KOPT-K1 (cell line): Measurements from ENCODE around the gene VPS45.

ENCODE experiments used
- H3K27ac ChIP-seq: fragments of 200-600 bp; sonication (generic); 2 replicates; pipeline ENCODE4 v1.5.1; 2016; ENCODE audit warnings: antibody characterized with exemption, mild to moderate bottlenecking, low read depth, low read length; ENCODE audit not compliant: poor library complexity, severe bottlenecking
- H3K36me3 ChIP-seq: fragments of 200-600 bp; sonication (generic); 2 replicates; pipeline ENCODE4 v1.5.1; 2017; ENCODE audit warnings: antibody characterized with exemption, mild to moderate bottlenecking, low read length, moderate library complexity; ENCODE audit not compliant: insufficient read depth
- H3K9me3 ChIP-seq: fragments of 200-600 bp; sonication (generic); 2 replicates; pipeline ENCODE4 v1.5.1; 2017; ENCODE audit warnings: antibody characterized with exemption, low read length, mild to moderate bottlenecking; ENCODE audit not compliant: insufficient read depth, poor library complexity, severe bottlenecking

The VPS45 gene

DNA sequence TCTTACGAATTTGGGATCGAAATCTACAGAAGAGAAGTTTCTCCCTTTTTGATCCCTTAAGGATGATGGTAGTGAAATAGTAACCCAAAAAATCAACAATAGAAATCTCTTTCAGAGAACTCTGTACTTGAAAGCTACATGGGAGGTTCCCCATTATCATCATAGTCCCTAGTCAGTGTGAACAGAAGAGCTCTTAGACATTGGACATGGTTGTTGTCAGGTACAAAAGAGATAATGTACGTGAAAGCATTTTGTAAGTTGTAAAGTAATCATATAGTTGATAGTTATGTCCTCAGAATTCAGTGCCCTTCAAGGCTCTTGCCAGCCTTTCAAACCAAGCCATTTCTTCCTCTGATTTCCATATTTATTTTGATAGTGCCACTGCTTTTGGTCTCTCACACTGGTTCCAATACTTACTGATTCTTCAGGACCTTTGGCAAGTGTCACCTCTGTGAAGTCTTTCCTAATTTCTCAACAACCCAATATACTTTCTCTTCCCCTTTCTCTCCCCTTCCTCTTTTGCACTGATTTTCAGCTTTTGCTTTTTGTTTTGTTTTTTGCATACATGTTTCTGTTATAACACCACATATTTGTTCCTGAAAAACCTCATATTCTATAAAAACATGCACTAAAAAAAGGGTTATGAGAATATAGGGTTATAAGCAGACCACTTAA, 22.4 kb downstream of the VPS45 start:
- Histone ChIP-seq H3K36me3 (peaks cover 62% of the 10 kb centered on the region), H3K27ac (no peak overlapping the region), H3K9me3 (no peaks in the 10 kb centered on the region)

DNA sequence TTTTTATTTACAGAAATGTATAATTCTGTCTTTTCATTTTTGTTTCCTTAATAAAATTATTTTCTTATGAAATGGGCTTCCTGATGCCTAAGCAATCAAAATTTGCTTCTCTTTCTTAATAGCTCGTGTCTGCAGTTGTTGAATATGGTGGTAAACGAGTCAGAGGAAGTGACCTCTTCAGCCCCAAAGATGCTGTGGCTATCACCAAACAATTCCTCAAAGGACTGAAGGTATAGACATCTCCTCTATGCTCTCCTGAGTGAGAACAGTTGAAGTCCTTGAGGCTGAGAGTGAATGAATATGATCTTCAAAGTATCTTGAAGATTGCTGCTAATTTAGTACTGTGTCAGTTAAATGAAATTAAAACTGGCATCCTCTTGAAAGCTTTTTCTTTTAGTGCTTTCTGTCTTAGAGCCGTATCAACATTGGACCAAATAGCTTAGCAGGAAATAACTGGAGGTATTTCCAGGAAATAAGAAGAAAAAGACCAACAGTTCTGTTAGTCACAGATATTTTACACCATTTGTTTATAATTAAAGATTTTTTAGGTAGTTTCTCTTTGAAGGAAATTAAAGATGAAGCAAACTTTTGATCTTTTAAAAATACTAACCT, 24.7 kb downstream of the VPS45 start:
- Histone ChIP-seq H3K9me3 (no peaks in the 10 kb centered on the region), H3K27ac (peak overlapping the region; percentile 66), H3K36me3 (peaks cover 58% of the 10 kb centered on the region)

DNA sequence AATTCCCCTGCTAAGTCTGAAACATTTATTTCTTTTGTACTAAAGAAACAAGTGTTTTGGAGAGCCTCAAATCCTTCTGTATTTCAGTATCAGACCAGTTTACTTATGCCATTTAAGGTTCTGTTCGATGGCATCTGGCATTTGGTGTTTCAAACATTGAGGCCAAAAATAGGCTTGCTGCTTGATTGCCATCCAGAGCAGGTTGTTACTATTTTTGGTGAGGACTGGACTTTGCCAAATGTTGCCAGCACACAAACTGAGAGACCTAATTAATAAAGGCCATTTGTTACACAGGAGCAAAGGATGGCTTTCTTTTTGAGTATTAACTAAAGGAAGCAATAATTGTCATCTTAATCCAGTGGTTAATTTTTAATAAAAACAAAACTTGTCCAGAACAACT, 26.2 kb downstream of the VPS45 start:
- Histone ChIP-seq H3K36me3 (peaks cover 56% of the 10 kb centered on the region), H3K9me3 (no peaks in the 10 kb centered on the region), H3K27ac (peak overlapping the region; percentile 66)

DNA sequence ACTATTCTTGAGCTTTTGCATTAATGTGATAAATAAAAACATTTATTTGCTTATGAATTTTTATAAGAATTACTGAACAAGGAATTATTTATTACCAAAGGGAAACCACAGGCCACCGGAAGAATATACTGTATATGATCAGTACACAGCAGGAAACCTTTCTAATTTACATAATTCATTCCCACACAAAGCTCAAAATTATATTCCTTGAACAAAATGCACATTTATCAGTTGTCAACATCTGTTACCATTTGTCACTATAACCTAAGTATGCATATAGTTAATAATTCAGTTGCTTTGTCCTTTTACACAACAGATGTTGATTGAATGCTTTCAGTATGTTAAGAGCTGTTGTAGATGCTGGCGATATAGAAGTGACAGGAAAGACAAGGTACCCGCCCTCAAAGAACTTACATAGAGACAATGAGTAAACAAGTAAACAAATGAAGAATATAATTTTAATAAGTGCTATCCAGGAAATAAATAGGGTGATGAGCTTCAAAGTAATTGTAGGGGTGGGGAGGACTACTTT, 27.2 kb downstream of the VPS45 start:
- H3K27ac ChIP-seq, result peak overlapping the region; percentile 38
- peaks cover 59% of the 10 kb centered on the region for H3K36me3 ChIP-seq

DNA sequence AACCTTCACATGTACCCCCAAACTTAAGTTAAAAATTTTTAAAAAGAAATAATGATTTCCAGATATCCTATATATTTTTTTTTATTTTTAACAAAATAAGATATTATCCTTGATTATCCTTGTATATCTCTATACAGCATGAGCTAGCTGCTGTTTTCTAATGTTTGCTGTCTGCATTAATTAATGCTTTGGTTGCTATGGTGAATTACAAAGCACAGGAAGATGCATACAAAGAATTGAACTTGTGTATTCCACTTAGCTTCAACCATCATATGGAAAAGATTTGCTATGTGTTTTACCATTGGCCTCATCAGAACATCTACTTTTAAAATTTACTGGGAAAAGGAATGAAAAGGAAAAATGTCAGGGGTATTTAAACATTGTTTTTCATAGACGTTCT, 35.4 kb downstream of the VPS45 start:
- Histone ChIP-seq H3K36me3 (peaks cover 40% of the 10 kb centered on the region), H3K9me3 (no peaks in the 10 kb centered on the region), H3K27ac (no peak overlapping the region)

More for the DNA sequence above, 27.2 kb downstream of the VPS45 start:
- H3K9me3 ChIP-seq, result no peaks in the 10 kb centered on the region

DNA sequence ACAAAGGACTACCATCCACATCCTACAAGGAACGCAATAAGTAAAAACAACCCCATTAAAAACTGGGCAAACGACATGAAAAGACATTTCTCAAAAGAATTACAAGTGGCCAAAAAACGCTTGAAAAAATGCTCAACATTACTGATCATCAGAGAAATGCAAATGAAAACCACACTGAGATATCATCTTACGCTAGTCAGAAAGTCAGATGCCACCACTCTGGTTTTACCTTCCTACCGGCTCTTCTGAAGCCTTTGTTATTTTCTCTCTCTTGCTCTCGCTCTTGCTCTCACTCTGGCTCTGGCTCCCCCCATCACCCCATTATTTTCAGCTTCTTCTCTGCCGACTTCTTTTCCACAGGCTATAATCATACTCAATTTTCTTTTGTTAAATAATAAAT, 38.8 kb downstream of the VPS45 start:
- Histone ChIP-seq H3K36me3 (peaks cover 14% of the 10 kb centered on the region; the same call in 1 of the 2 replicates), H3K27ac (peak overlapping the region; percentile 78), H3K9me3 (no peaks in the 10 kb centered on the region)

DNA sequence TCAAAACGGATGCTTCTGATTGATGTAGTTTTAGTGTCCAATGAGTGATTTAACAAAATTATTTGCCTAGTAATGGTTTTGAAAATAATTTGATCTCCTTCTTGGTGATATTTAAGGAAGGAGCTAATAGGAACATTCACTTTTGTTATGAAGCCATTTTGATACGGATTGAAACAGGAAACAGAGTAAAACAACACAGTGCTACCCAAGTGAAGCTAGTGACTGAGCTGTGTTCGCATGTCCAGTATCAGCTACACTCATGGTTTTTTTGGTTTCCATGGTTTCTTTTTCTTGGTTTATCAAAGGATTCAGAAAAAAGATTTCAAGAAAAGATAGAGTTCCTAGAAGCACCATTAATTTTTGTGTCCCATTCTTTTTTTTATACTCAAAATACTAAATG, 42.0 kb downstream of the VPS45 start:
- Histone ChIP-seq H3K27ac (peak overlapping the region; percentile 68), H3K9me3 (peaks cover 8% of the 10 kb centered on the region), H3K36me3 (peaks cover 27% of the 10 kb centered on the region)

DNA sequence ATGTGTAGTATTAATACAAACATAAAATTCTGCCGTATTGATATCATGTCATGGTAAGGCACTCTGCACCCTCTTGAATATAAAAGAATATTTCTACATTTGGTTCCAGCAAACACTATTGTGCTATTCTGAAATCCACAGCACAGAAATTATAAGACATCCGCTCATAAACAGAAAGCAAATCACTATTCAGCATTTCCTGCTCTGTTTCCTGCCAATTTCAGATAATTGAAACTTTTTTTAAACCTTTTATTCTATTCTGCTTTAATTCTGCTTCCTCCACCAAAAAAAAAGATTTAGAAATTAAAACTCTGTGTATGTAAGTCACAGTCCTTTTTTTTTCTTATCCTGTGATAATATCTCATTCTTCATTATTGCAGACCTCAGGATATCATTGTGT, 42.5 kb downstream of the VPS45 start:
- H3K36me3 ChIP-seq, result peaks cover 27% of the 10 kb centered on the region
- peaks cover 13% of the 10 kb centered on the region for H3K9me3 ChIP-seq
- peak overlapping the region; percentile 68 for H3K27ac ChIP-seq

DNA sequence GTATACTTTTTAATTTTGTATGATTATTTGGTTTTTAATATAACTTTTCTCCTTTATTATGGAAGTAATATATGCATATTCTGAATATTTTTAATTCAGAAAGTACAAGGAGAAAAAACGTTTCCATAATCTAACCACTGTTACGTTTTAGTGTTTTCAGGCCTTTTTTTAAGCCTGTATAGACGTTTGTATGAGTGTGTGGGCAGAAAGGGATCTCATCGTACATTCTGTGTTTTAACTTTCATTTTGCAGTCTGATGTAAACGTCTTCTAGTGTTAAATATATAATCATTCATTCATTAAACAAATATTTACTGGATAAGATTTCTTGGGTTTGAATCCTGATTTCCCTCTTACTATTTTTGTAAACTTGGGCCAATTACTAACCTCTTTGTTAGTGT, 44.1 kb downstream of the VPS45 start:
- peak overlapping the region; percentile 68 for H3K27ac ChIP-seq
- peaks cover 23% of the 10 kb centered on the region for H3K9me3 ChIP-seq
- H3K36me3 ChIP-seq, result peaks cover 36% of the 10 kb centered on the region

DNA sequence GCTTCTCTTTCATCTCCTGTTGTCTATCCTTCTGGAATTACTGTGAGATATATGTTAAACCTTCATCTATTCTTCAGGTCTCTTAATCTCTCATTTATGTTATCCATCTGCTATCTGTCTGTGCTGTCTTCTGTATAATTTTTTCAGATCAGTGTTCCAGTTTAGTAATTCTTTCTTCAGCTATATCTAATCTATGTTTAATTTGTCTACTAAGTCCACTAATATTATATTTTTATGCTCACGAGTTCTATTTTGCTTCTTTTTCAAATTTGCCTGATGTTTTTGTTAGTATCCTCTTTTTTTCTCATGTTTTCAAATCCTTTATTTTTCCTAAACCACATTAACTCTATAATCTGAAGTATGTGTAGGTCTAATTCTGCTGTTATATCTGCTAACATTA, 47.5 kb downstream of the VPS45 start:
- Histone ChIP-seq H3K36me3 (peaks cover 41% of the 10 kb centered on the region), H3K9me3 (peaks cover 23% of the 10 kb centered on the region), H3K27ac (no peak overlapping the region)

DNA sequence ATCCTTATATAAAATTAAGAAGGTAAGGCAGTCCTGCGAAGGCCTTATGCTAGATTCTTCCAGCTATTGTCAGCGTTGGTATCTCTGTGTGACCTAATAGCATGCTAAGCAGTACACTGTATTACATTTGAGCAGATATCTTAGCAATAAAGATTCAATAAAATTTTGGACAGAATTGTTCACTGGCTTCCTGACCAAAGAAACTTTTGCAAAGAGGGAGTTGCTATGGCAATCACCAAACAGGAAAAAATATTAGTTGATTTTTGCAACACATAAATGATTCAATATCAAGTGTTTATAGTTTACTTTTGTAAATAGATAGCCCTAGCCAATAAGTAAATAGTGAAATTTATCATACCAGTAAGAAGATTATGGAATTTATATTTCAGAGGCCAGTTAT, 51.1 kb downstream of the VPS45 start:
- Histone ChIP-seq H3K9me3 (peaks cover 23% of the 10 kb centered on the region), H3K36me3 (peaks cover 41% of the 10 kb centered on the region), H3K27ac (no peak overlapping the region)

DNA sequence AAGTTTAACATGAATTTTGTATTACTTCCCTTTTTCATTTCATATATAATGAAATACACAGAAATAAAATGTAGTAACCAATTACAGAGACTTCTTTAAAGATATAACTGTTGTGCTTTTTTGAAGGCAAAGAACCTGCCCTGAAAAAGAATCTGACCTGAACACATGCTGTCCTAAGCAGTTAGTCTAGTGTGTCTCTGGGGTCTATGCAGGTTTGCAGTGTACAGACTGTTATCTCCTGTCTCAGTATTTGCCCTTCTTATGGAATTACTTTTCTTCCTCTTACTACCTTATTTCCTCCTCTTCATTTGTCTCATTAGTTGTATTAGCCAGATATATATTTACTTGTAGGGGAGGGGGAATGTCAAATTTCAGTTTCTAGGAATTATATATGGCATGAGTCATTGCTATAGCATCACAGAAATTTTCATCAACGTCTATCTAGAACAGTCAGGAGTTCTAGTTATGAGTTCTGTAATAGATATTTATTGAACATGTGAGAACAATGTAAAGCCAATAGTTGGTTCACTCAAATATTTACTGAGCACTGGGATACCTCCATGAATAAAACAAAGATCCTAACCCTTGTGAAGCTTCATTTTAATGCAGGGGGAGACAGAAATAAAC, 53.8 kb downstream of the VPS45 start:
- H3K9me3 ChIP-seq, result no peaks in the 10 kb centered on the region
- H3K36me3 ChIP-seq, result peaks cover 18% of the 10 kb centered on the region
- no peak overlapping the region for H3K27ac ChIP-seq

DNA sequence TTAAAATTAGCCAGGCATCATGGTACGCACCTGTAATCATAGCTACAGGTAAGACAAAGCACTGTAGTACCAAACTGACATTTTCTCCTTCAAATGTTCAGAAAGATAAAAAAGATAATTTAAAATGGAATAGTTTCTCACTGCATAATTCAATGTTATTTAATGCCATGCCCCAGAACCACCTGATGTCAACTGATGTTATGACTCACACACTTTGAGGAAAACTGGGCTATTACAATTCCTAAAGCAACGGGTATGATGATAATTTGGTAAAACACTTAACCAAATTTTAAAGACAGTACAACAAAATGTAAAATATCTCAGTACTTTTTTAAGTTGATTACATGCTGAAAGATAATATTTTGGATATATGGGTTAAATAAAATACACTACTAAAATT, 59.2 kb downstream of the VPS45 start:
- H3K36me3 ChIP-seq, result peaks cover 17% of the 10 kb centered on the region
- H3K9me3 ChIP-seq, result no peaks in the 10 kb centered on the region
- H3K27ac ChIP-seq, result no peak overlapping the region

DNA sequence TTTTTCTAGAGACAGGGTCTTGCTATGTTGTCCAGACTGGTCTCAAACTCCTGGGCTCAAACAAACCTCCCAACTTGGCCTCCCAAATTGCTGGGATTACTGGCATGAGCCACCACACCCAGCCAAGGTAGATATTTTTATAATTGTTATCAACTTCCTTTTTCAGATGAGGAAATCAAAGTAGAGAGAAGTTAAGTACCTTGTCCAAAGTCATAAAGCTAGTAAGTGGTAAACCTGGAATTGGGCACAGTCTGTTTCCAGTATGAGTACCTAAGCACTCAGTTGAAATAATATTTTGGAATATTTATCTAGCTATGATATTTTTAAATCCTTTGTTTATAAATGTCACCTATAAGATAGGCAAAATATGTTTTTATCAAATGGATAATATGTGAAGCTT, 59.9 kb downstream of the VPS45 start:
- Histone ChIP-seq H3K36me3 (peaks cover 11% of the 10 kb centered on the region), H3K27ac (no peak overlapping the region), H3K9me3 (no peaks in the 10 kb centered on the region)

DNA sequence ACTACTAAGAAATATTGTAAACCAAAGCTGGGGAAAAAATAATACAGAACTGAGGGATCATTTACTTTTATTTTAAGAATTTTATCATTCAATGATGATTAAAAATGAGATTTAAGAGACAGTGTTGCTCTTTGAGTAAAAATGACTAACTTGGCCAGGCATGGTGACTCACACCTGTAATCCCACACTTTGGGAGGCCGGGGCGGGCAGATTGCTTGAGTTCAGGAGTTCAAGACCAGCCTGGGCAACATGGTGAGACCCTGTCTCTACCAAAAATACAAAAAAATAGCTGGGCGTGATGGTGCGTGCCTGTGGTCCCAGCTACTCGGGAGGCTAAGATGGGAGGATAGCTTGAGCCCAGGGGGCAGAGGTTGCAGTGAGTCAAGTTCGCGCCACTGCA, 60.3 kb downstream of the VPS45 start:
- Histone ChIP-seq H3K27ac (no peak overlapping the region), H3K9me3 (no peaks in the 10 kb centered on the region), H3K36me3 (peaks cover 7% of the 10 kb centered on the region)
